ENCODE measurements around the gene CFAP45.

CFAP45 gene

DNA sequence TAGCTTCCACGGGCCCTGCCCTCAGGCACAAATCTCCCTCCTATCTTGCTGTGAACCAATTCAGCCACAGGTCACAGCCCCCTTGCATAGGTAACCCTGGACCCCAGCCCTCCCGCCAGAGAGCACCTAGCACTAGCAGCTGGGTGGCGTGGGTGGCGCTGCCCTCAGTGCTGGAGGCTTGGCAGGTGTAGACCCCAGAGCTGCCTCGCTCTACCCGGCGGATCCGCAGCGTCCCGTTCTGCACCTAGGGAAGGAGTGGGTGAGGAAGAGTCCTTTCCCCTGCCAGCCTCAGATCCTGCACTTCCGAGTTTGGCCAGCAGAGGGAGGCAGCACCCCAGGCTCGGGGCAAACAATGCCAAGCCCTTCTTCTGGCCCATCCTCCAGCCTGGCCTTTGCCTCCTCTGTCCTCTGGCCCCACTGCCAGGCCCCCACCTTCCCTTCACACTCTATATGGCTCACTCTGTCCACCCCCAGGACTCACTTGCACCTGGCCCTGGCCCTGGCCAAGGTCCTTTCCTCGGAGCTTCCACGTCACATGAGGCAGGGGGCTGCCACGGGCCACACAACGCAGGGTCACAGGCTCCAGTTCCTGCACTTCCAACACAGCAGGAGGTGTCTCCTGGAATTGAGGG, 36.4 kb upstream of the CFAP45 start:
- H3K4me1 ChIP-seq (ENCODE audit: insufficient read depth, poor library complexity, severe bottlenecking) = peaks cover 14% of the 10 kb centered on the region
- DNase-seq (ENCODE audit: low spot score) (no peak), ATAC-seq (ENCODE audit: low read depth) (peak; percentile 64)
- no peaks in the 10 kb centered on the region for H3K9me3 ChIP-seq (ENCODE audit: severe bottlenecking)
- no peaks in the 10 kb centered on the region for H3K27me3 ChIP-seq (ENCODE audit: insufficient read depth, poor library complexity, severe bottlenecking)
- H3K36me3 ChIP-seq (ENCODE audit: low read depth) = no peaks in the 10 kb centered on the region
- no peak overlapping the region for H3K4me3 ChIP-seq (ENCODE audit: severe bottlenecking)
- TF ChIP-seq, protein P1, sequence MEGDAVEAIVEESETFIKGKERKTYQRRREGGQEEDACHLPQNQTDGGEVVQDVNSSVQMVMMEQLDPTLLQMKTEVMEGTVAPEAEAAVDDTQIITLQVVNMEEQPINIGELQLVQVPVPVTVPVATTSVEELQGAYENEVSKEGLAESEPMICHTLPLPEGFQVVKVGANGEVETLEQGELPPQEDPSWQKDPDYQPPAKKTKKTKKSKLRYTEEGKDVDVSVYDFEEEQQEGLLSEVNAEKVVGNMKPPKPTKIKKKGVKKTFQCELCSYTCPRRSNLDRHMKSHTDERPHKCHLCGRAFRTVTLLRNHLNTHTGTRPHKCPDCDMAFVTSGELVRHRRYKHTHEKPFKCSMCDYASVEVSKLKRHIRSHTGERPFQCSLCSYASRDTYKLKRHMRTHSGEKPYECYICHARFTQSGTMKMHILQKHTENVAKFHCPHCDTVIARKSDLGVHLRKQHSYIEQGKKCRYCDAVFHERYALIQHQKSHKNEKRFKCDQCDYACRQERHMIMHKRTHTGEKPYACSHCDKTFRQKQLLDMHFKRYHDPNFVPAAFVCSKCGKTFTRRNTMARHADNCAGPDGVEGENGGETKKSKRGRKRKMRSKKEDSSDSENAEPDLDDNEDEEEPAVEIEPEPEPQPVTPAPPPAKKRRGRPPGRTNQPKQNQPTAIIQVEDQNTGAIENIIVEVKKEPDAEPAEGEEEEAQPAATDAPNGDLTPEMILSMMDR (IDR thresholded peaks at IDR 0.05; ENCODE audit: poor library complexity, severe bottlenecking) = peak; percentile 96
- H3K27ac ChIP-seq (ENCODE audit: poor library complexity, severe bottlenecking) = no peak overlapping the region

DNA sequence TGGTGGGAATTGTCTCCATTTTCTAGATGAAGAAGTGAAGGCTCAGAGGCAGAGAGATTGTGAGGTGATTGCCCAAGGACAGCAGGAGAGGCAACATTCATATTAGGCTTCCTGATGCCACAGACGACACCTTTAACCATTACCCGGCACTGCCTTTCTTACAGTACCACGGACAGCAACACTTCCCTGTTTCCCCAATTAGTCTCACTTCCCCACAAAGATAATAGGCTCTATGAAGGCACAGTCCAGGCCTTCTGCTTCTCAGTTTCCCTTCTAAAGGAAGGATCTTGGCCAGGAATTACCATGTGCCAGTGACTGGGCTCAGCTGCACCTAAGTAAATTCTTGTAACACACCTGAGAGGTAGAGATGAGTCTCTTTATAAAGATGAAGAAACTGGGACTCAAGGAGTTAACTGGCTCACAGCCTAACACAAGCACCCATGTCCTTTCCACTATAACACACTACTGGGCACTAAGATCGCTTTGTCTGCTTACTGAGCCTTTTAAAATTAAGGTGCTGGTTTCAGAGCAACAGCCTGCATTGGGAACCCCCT, 35.8 kb upstream of the CFAP45 start:
- no peaks in the 10 kb centered on the region for H3K27me3 ChIP-seq (ENCODE audit: insufficient read depth, poor library complexity, severe bottlenecking)
- H3K36me3 ChIP-seq (ENCODE audit: low read depth) = no peaks in the 10 kb centered on the region
- DNase-seq (ENCODE audit: low spot score) (no peak), ATAC-seq (ENCODE audit: low read depth) (no peak)
- no peak overlapping the region for H3K4me3 ChIP-seq (ENCODE audit: severe bottlenecking)
- no peak overlapping the region for H3K27ac ChIP-seq (ENCODE audit: poor library complexity, severe bottlenecking)
- TF ChIP-seq, protein P1 (IDR thresholded peaks at IDR 0.05; ENCODE audit: poor library complexity, severe bottlenecking) = no peak
- no peaks in the 10 kb centered on the region for H3K9me3 ChIP-seq (ENCODE audit: severe bottlenecking)
- peaks cover 14% of the 10 kb centered on the region for H3K4me1 ChIP-seq (ENCODE audit: insufficient read depth, poor library complexity, severe bottlenecking)

DNA sequence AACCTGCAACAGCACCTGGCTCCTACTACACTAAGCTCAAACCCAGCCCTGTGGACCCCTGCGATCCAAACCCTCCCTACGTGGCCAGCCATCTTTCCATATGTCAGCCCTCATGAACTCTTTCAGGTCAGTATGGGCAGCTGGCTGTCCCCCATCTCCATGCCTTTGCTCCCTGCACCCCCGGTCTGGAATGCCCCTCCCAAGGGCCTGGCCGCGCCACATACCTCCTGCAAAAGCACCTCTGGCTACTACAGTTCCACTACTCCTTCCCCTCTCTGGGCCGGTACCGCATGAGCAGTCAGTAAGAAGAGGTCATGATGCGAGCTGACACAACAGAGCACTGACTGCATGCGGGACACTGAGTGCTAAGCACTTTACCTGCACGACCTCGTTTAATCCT, 35.3 kb upstream of the CFAP45 start:
- no peak for ATAC-seq (ENCODE audit: low read depth)
- TF ChIP-seq, protein P1 (IDR thresholded peaks at IDR 0.05; ENCODE audit: poor library complexity, severe bottlenecking) = no peak
- no peak for DNase-seq (ENCODE audit: low spot score)
- no peak overlapping the region for H3K4me3 ChIP-seq (ENCODE audit: severe bottlenecking)
- no peaks in the 10 kb centered on the region for H3K27me3 ChIP-seq (ENCODE audit: insufficient read depth, poor library complexity, severe bottlenecking)
- H3K4me1 ChIP-seq (ENCODE audit: insufficient read depth, poor library complexity, severe bottlenecking) = peaks cover 14% of the 10 kb centered on the region
- H3K9me3 ChIP-seq (ENCODE audit: severe bottlenecking) = no peaks in the 10 kb centered on the region
- no peaks in the 10 kb centered on the region for H3K36me3 ChIP-seq (ENCODE audit: low read depth)
- H3K27ac ChIP-seq (ENCODE audit: poor library complexity, severe bottlenecking) = no peak overlapping the region

DNA sequence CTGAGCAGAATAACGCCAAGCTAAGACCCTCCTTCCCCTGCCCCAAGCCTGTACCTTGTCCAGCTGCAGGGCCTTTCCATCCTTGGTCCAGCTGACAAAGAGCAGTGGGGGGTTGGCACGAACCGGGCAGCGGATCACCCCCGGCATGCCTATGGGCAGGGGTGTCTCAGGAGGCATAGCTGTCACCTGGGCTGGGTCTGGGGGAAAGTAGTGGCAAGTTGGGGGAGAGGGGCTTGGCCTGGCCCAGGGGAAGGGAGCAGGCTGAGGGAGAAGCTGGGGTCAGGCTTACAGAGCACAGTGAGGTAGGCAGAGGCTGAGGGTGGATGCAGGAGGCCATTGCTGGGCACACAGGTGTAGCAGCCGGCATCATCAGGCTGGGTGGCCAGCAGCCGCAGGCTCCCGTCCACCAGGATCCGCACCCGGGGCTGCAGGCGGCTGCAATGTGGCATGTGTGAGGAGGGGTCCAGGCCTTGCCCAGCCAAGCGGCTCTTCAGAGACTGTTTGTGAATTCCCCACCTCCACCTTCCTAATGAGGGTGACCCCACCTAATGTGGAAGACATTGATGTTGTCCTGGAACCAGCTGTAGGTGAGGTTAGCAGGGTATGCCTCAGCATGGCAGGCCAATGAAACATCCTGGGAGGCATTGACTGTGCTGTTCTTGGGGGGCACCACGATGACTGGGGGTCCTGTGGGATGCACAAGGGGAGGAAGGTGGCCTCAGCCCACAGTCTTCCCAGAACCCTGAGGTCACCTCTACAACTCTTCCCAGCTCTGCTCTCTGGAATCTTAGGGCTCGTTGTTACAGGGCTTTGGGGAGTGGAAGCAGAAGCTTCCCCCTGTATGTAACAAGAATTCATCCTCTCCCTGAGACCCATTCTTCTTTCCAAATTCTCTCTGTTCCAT, 34.4 kb upstream of the CFAP45 start:
- TF ChIP-seq, protein P1 (IDR thresholded peaks at IDR 0.05; ENCODE audit: poor library complexity, severe bottlenecking) = no peak
- no peaks in the 10 kb centered on the region for H3K9me3 ChIP-seq (ENCODE audit: severe bottlenecking)
- H3K4me3 ChIP-seq (ENCODE audit: severe bottlenecking) = no peak overlapping the region
- peaks cover 14% of the 10 kb centered on the region for H3K4me1 ChIP-seq (ENCODE audit: insufficient read depth, poor library complexity, severe bottlenecking)
- H3K27ac ChIP-seq (ENCODE audit: poor library complexity, severe bottlenecking) = peak overlapping the region; percentile 46
- no peaks in the 10 kb centered on the region for H3K27me3 ChIP-seq (ENCODE audit: insufficient read depth, poor library complexity, severe bottlenecking)
- no peak for DNase-seq (ENCODE audit: low spot score)
- ATAC-seq (ENCODE audit: low read depth) = no peak
- 0 out of 2 replicates have a peak, but pooled peaks cover 4% of the 10 kb centered on the region for H3K36me3 ChIP-seq (ENCODE audit: low read depth)

Measured in RWPE2 (cell line).